GM12878 (cell line): Measurements from ENCODE around the gene TDRKH. TPM values are rescaled to one million over a fixed set of nuclear protein-coding genes. Genes with fewer than 3 reads are reported as not detected.

Source experiments
- ATAC-seq: fragments of 200-7000 bp; cut with Tn5 transposase; 3 replicates; pipeline ENCODE4 v1.9.1; 2020; ENCODE audit warnings: mild to moderate bottlenecking, moderate library complexity
- BruUV-seq: library from RNA; stranded (reverse); fragments of 400-500 nt; replicated peaks from 2 replicates; lab custom pipeline; 2021; lab: Mats Ljungman, UMichigan
- CTCF ChIA-PET: fragments of 300-600 bp; sonication (Branson Sonifier 250); formaldehyde crosslinking; extraction: SDS; loops from one replicate; lab custom pipeline; 2021; ENCODE audit warnings: inconsistent platforms; lab: Yijun Ruan, JAX
- POLR2A ChIA-PET: fragments of 350-600 bp; formaldehyde crosslinking; extraction: SDS; loops from one replicate; lab custom pipeline; 2021; ENCODE audit warnings: inconsistent platforms; lab: Charles Lee
- RAD21 ChIA-PET: fragments of 300-600 bp; sonication (Branson Sonifier 250); formaldehyde crosslinking; loops from one replicate; lab custom pipeline; 2023; ENCODE audit warnings: antibody characterized with exemption; ENCODE audit not compliant: unreplicated experiment; lab: Charles Lee
- SMC1A ChIA-PET: fragments of 300-600 bp; sonication (Branson Sonifier 250); formaldehyde crosslinking; loops from one replicate; lab custom pipeline; 2023; ENCODE audit not compliant: unreplicated experiment, uncharacterized antibody; lab: Charles Lee
- DNase-seq: peaks from one replicate; pipeline ENCODE4 v3.0.0-alpha.2; 2011; ENCODE audit warnings: low read depth, low spot score
- FAIRE-seq: peaks from 3 replicates; lab custom pipeline; 2011; peaks lifted over from hg19 to GRCh38; lab: Jason Lieb, UNC
- H2AFZ ChIP-seq: 2 replicates; pipeline ENCODE4 v1.6.0; 2011; ENCODE audit warnings: low read depth, low read length, control low read depth; ENCODE audit not compliant: control insufficient read depth
- H3K27ac ChIP-seq: 2 replicates; pipeline ENCODE4 v1.5.1; 2011; ENCODE audit warnings: control low read depth; ENCODE audit not compliant: control insufficient read depth, insufficient read depth
- H3K27me3 ChIP-seq, 2 experiments: replicated peaks in 1 of 2; 2 replicates each; pipeline versions ENCODE4 v1.6.0 to v1.6.1; 2011; ENCODE audit warnings: low read length in 1 of 2; ENCODE audit not compliant: control insufficient read depth in 2 of 2, insufficient read depth in 2 of 2
- H3K36me3 ChIP-seq, 2 experiments: 2 replicates each; pipeline ENCODE4 v1.5.1; 2011; ENCODE audit warnings: low read length in 1 of 2; ENCODE audit not compliant: control insufficient read depth in 2 of 2, insufficient read depth in 2 of 2
- H3K4me1 ChIP-seq: 2 replicates; pipeline ENCODE4 v1.6.1; 2011; ENCODE audit warnings: mild to moderate bottlenecking, low read length, moderate library complexity, mixed read lengths; ENCODE audit not compliant: control insufficient read depth, insufficient read depth
- H3K4me2 ChIP-seq: 2 replicates; pipeline ENCODE4 v1.6.0; 2011; ENCODE audit warnings: control low read depth; ENCODE audit not compliant: control insufficient read depth, insufficient read depth
- H3K4me3 ChIP-seq: fragments of 200-600 bp; sonication (generic); 2 replicates; pipeline ENCODE4 v1.5.1; 2016
- H3K79me2 ChIP-seq: 2 replicates; pipeline ENCODE4 v1.6.0; 2011; ENCODE audit warnings: low read length; ENCODE audit not compliant: control insufficient read depth, insufficient read depth
- H3K9ac ChIP-seq: 2 replicates; pipeline ENCODE4 v1.8.0; 2011; ENCODE audit warnings: low read length, control low read depth, mixed read lengths; ENCODE audit not compliant: control insufficient read depth, insufficient read depth
- H3K9me3 ChIP-seq: replicated peaks from 3 replicates; pipeline ENCODE4 v1.5.1; 2011; ENCODE audit warnings: mild to moderate bottlenecking, low read length; ENCODE audit not compliant: control insufficient read depth, insufficient read depth
- H4K20me1 ChIP-seq: 2 replicates; pipeline ENCODE4 v1.6.0; 2011; ENCODE audit not compliant: control insufficient read depth, insufficient read depth
- HDGF ChIP-seq: fragments of 450-650 bp; IDR thresholded peaks from 2 replicates; pipeline ENCODE4 v1.6.1; 2016; ENCODE audit warnings: antibody characterized with exemption
- KDM1A ChIP-seq: fragments of 200-600 bp; sonication (generic); IDR thresholded peaks from 2 replicates; pipeline ENCODE4 v1.6.1; 2016; ENCODE audit warnings: borderline replicate concordance
- MEF2A ChIP-seq: IDR thresholded peaks from 2 replicates; pipeline ENCODE4 v1.6.1; 2011; ENCODE audit warnings: low read depth, mild to moderate bottlenecking, low read length, moderate library complexity; ENCODE audit not compliant: insufficient read depth
- NBN ChIP-seq: fragments of 450-650 bp; IDR thresholded peaks from 2 replicates; pipeline ENCODE4 v1.6.1; 2016
- NR2F1 ChIP-seq: fragments of 450-650 bp; conservative IDR thresholded peaks from 2 replicates; pipeline ENCODE4 v1.6.1; 2017; ENCODE audit warnings: mild to moderate bottlenecking
- PAX8 ChIP-seq: fragments of 450-650 bp; IDR thresholded peaks from 2 replicates; pipeline ENCODE4 v1.6.1; 2017; ENCODE audit warnings: mild to moderate bottlenecking, moderate library complexity
- TBL1XR1 ChIP-seq: IDR thresholded peaks from 2 replicates; pipeline ENCODE4 v1.6.1; 2012; ENCODE audit warnings: low read depth, low read length, improper control_type of control experiment
- WGBS: methylation state at CpG from one replicate; pipeline ENCODE4 v1.1.6; 2016; ENCODE audit warnings: low lambda C conversion rate; ENCODE audit not compliant: insufficient replicate concordance, insufficient coverage; ENCODE audit errors: missing lambda C conversion rate; 5-methylcytosine and 5-hydroxymethylcytosine counted together
- in situ Hi-C: fragments of 300-500 bp; cut with MboI; formaldehyde crosslinking; loops from 9 replicates; pipeline ENCODE4 v1.14.3; 2018; ENCODE audit warnings: mixed read lengths
- intact Hi-C: fragments of 100-400 bp; cut with micrococcal nuclease; formaldehyde crosslinking; loops from one replicate; pipeline ENCODE4 v1.14.2; 2022; ENCODE audit not compliant: unreplicated experiment
- polyA plus RNA-seq, 11 experiments: library from polyadenylated mRNA; depleted of rRNA in 4 of 11; unstranded in 6 of 11; stranded (reverse) in 5 of 11; fragments of >200 nt; fragmentation: Nextera tagmentation in 4 of 11; fragmentation: Illumina TruSeq in 1 of 11; extraction: Ambion mirVana in 4 of 11; extraction: Trizol in 1 of 11; gene quantifications; 1 replicate in 1 of 11; 2 replicates in 10 of 11; pipeline versions ENCODE4 v1.2.1 to v1.2.3, GENCODE V29; 2011 to 2016; ENCODE audit warnings: inconsistent platforms in 2 of 11, missing spikeins in 2 of 11, low read depth in 1 of 11
- total RNA-seq, 4 experiments: library from RNA; depleted of rRNA in 3 of 4; stranded (reverse); fragments of >200 nt in 3 of 4; fragmentation: Illumina TruSeq in 1 of 4; extraction: Trizol in 1 of 4; gene quantifications; 2 replicates each; pipeline versions ENCODE4 v1.2.1 to v1.2.3, GENCODE V29; 2013 to 2021
- TF ChIP-seq, protein P1 (sequence below): fragments of 450-650 bp; IDR thresholded peaks from 2 replicates; pipeline ENCODE4 v1.6.1; 2018; ENCODE audit warnings: mild to moderate bottlenecking, low read depth, moderate library complexity; ENCODE audit not compliant: partially characterized antibody

Gene TDRKH
- total and polyA plus RNA-seq, 10 of the 15 experiments (the other 5 are each of a cell fraction or from before 2014, with no cell fraction given) = 1.3 to 8.4 (median 2.9) TPM

DNA sequence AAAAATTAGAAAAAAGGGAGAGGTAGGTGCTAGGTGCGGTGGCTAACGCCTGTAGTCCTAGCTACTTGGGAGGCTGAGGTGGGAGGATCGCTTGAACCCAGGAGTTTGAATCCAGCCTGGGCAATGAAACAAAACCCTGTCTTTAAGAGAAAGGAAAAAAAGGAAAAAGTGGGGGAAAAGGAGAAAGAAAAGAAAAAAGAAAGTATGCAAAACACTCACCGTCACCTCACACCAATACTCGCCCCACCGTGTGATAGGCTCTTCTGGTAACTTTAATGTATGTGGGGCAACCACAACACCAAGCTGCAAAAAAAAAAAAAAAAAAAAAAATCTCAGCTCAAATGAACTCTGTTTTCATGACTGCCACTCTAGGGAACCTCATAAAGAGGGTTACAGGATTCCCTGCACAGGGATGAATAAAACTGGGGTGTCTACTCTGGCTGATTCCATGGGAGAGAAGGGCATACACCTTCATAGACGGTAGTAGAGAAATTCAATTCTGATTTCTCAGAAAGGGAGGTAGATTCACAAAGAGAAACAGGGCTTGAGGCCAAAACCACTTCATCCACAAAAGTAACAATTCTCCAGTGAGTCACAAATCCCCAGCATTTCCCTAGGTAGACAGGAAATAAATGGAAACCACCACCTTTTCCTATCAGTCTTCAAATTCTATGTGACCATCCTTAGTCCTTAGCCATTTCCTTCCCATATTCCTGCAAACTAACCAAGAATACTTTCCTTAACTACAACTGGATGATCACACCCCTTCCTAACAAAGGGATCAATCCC, 29.5 kb downstream of the TDRKH start:
- Histone ChIP-seq H3K36me3 (peaks cover 5 to 25% of the 10 kb centered on the region in 2 experiments; a peak in 3 of 4 replicates), H3K9ac (no peak overlapping the region), H3K79me2 (peaks cover 12% of the 10 kb centered on the region), H3K27ac (no peak overlapping the region), H2AFZ (no peak overlapping the region), H3K4me3 (no peak overlapping the region), H3K9me3 (no peaks in the 10 kb centered on the region)
- RAD21 ChIA-PET = no interaction called here
- ATAC-seq (no peak), FAIRE-seq (no peak), DNase-seq (no peak)
- SMC1A ChIA-PET = no interaction called here
- CTCF ChIA-PET = interaction anchor here (1.0 kb wide), 1 partner anchor 460 kb away, joined by 3 read pairs; no protein-coding TSS in a partner anchor
- WGBS = 97% methylated on average over 7 of the region's 7 CpGs
- no peak for TF ChIP-seq KDM1A
- TF ChIP-seq TBL1XR1 = no peak
- no peak for TF ChIP-seq NR2F1
- no peak for TF ChIP-seq NBN
- TF ChIP-seq, protein P1, sequence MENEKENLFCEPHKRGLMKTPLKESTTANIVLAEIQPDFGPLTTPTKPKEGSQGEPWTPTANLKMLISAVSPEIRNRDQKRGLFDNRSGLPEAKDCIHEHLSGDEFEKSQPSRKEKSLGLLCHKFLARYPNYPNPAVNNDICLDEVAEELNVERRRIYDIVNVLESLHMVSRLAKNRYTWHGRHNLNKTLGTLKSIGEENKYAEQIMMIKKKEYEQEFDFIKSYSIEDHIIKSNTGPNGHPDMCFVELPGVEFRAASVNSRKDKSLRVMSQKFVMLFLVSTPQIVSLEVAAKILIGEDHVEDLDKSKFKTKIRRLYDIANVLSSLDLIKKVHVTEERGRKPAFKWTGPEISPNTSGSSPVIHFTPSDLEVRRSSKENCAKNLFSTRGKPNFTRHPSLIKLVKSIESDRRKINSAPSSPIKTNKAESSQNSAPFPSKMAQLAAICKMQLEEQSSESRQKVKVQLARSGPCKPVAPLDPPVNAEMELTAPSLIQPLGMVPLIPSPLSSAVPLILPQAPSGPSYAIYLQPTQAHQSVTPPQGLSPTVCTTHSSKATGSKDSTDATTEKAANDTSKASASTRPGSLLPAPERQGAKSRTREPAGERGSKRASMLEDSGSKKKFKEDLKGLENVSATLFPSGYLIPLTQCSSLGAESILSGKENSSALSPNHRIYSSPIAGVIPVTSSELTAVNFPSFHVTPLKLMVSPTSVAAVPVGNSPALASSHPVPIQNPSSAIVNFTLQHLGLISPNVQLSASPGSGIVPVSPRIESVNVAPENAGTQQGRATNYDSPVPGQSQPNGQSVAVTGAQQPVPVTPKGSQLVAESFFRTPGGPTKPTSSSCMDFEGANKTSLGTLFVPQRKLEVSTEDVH = no peak
- TF ChIP-seq PAX8 = no peak
- no peak for TF ChIP-seq HDGF
- TF ChIP-seq MEF2A = no peak
- TF ChIP-seq, all 136 proteins: peak for 0
- intact Hi-C loops (no loop called here), in situ Hi-C loops (no loop called here)
- no peaks in the 10 kb centered on the region for H3K4me1 ChIP-seq
- no TSS peak for BruUV-seq
- POLR2A ChIA-PET = interaction anchor here (0.6 to 1.2 kb wide), 2 partner anchors 24 to 509 kb away, joined by 3 to 5 read pairs; no protein-coding TSS in a partner anchor
- H3K27me3 ChIP-seq = no peaks in the 10 kb centered on the region
- no peak overlapping the region for H3K4me2 ChIP-seq
- no peaks in the 10 kb centered on the region for H4K20me1 ChIP-seq
